ENCODE data around the gene FUT8.

GRCh38 chr14:65396082-65396910 is 16.2 kb upstream of the FUT8 start:
- no peak for TF ChIP-seq CTCF (IDR thresholded peaks at IDR 0.05)
- no peak for TF ChIP-seq RCOR1 (IDR thresholded peaks at IDR 0.05; ENCODE audit: low read length)
- TF ChIP-seq NRF1 (IDR thresholded peaks at IDR 0.05; ENCODE audit: low read depth, low read length) = no peak
- no peak for TF ChIP-seq POLR2AphosphoS5 (IDR thresholded peaks at IDR 0.05; ENCODE audit: low read depth, low read length)
- TF ChIP-seq RFX5 (IDR thresholded peaks at IDR 0.05; ENCODE audit: low read length) = no peak
- TF ChIP-seq FOSL2 (IDR thresholded peaks at IDR 0.05; ENCODE audit: borderline replicate concordance, low read depth) = no peak
